Panc1 (cell line): Measurements from ENCODE around the gene VWA5B1.

Source experiments
- POLR2AphosphoS5 ChIP-seq: IDR thresholded peaks from 2 replicates; pipeline ENCODE4 v1.6.1; 2012; ENCODE audit warnings: mild to moderate bottlenecking, low read depth, low read length, moderate library complexity
- TF ChIP-seq, protein P1 (sequence below): fragments of 450-650 bp; IDR thresholded peaks from 2 replicates; pipeline ENCODE4 v1.5.1; 2017; ENCODE audit warnings: mild to moderate bottlenecking
- TF ChIP-seq, protein P2 (sequence below), 2 experiments: IDR thresholded peaks; 2 replicates each; pipeline ENCODE4 v1.6.1; 2011 to 2012; ENCODE audit warnings: low read depth in 2 of 2, control low read depth in 1 of 2, low read length in 1 of 2, mild to moderate bottlenecking in 1 of 2, moderate library complexity in 1 of 2; ENCODE audit not compliant: insufficient read depth in 1 of 2

DNA sequence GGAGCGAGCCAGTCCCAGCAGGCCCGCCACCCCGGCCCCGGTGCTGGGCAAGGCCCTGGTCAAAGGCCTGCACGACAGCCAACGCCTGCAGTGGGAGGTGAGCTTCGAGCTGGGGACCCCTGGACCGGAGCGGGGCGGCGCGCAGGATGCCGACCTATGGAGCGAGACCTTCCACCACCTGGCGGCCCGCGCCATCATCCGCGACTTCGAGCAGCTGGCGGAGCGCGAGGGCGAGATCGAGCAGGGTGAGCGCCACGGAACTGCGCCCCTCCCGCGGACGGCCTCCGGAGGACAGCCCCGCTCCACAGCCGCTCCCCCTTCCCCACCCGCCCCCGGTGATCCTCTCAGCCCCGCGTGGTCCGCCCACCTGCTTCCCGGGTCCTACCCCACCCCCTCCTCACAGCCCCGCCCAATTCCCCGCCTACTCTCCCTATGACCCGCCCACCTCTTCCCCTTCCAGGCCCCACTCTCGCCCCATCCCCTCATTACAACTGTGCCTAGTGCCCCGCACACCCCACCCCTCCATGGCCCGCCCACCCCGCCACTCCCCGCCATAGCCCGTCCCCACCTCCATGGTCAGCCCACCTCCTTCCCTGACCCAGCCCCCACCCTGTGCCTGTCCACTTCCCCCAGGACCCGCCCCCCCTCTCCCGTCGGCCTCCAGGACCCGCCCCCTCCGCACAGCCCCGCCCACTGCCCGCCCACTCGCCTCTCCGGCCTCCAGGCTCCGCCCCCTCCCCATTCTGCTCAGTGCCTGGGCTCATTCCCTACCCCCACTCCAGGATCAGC lies 52.7 kb downstream of the VWA5B1 start:
- TF ChIP-seq, protein P1, sequence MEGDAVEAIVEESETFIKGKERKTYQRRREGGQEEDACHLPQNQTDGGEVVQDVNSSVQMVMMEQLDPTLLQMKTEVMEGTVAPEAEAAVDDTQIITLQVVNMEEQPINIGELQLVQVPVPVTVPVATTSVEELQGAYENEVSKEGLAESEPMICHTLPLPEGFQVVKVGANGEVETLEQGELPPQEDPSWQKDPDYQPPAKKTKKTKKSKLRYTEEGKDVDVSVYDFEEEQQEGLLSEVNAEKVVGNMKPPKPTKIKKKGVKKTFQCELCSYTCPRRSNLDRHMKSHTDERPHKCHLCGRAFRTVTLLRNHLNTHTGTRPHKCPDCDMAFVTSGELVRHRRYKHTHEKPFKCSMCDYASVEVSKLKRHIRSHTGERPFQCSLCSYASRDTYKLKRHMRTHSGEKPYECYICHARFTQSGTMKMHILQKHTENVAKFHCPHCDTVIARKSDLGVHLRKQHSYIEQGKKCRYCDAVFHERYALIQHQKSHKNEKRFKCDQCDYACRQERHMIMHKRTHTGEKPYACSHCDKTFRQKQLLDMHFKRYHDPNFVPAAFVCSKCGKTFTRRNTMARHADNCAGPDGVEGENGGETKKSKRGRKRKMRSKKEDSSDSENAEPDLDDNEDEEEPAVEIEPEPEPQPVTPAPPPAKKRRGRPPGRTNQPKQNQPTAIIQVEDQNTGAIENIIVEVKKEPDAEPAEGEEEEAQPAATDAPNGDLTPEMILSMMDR = no peak
- TF ChIP-seq, protein P2, sequence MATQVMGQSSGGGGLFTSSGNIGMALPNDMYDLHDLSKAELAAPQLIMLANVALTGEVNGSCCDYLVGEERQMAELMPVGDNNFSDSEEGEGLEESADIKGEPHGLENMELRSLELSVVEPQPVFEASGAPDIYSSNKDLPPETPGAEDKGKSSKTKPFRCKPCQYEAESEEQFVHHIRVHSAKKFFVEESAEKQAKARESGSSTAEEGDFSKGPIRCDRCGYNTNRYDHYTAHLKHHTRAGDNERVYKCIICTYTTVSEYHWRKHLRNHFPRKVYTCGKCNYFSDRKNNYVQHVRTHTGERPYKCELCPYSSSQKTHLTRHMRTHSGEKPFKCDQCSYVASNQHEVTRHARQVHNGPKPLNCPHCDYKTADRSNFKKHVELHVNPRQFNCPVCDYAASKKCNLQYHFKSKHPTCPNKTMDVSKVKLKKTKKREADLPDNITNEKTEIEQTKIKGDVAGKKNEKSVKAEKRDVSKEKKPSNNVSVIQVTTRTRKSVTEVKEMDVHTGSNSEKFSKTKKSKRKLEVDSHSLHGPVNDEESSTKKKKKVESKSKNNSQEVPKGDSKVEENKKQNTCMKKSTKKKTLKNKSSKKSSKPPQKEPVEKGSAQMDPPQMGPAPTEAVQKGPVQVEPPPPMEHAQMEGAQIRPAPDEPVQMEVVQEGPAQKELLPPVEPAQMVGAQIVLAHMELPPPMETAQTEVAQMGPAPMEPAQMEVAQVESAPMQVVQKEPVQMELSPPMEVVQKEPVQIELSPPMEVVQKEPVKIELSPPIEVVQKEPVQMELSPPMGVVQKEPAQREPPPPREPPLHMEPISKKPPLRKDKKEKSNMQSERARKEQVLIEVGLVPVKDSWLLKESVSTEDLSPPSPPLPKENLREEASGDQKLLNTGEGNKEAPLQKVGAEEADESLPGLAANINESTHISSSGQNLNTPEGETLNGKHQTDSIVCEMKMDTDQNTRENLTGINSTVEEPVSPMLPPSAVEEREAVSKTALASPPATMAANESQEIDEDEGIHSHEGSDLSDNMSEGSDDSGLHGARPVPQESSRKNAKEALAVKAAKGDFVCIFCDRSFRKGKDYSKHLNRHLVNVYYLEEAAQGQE (IDR thresholded peaks at IDR 0.05; ENCODE audit: insufficient read depth in 1 of 2, low read depth in 2 of 2, low read length in 1 of 2) = no peak
- TF ChIP-seq POLR2AphosphoS5 = no peak
